GM12878 (cell line): ENCODE data around the gene VAV2. TPM values are rescaled to one million over a fixed set of nuclear protein-coding genes. Genes with fewer than 3 reads are reported as not detected.

Experiments used
- ATAC-seq: fragments of 200-7000 bp; cut with Tn5 transposase; 3 replicates; pipeline ENCODE4 v1.9.1; 2020; ENCODE audit warnings: mild to moderate bottlenecking, moderate library complexity
- BruUV-seq: library from RNA; stranded (reverse); fragments of 400-500 nt; replicated peaks from 2 replicates; lab custom pipeline; 2021; lab: Mats Ljungman, UMichigan
- CTCF ChIA-PET: fragments of 300-600 bp; sonication (Branson Sonifier 250); formaldehyde crosslinking; extraction: SDS; loops from one replicate; lab custom pipeline; 2021; ENCODE audit warnings: inconsistent platforms; lab: Yijun Ruan, JAX
- POLR2A ChIA-PET: fragments of 350-600 bp; formaldehyde crosslinking; extraction: SDS; loops from one replicate; lab custom pipeline; 2021; ENCODE audit warnings: inconsistent platforms; lab: Charles Lee
- RAD21 ChIA-PET: fragments of 300-600 bp; sonication (Branson Sonifier 250); formaldehyde crosslinking; loops from one replicate; lab custom pipeline; 2023; ENCODE audit warnings: antibody characterized with exemption; ENCODE audit not compliant: unreplicated experiment; lab: Charles Lee
- SMC1A ChIA-PET: fragments of 300-600 bp; sonication (Branson Sonifier 250); formaldehyde crosslinking; loops from one replicate; lab custom pipeline; 2023; ENCODE audit not compliant: unreplicated experiment, uncharacterized antibody; lab: Charles Lee
- DNase-seq: peaks from one replicate; pipeline ENCODE4 v3.0.0-alpha.2; 2011; ENCODE audit warnings: low read depth, low spot score
- FAIRE-seq: peaks from 3 replicates; lab custom pipeline; 2011; peaks lifted over from hg19 to GRCh38; lab: Jason Lieb, UNC
- H2AFZ ChIP-seq: 2 replicates; pipeline ENCODE4 v1.6.0; 2011; ENCODE audit warnings: low read depth, low read length, control low read depth; ENCODE audit not compliant: control insufficient read depth
- H3K27ac ChIP-seq: 2 replicates; pipeline ENCODE4 v1.5.1; 2011; ENCODE audit warnings: control low read depth; ENCODE audit not compliant: control insufficient read depth, insufficient read depth
- H3K27me3 ChIP-seq, 2 experiments: replicated peaks in 1 of 2; 2 replicates each; pipeline versions ENCODE4 v1.6.0 to v1.6.1; 2011; ENCODE audit warnings: low read length in 1 of 2; ENCODE audit not compliant: control insufficient read depth in 2 of 2, insufficient read depth in 2 of 2
- H3K36me3 ChIP-seq, 2 experiments: 2 replicates each; pipeline ENCODE4 v1.5.1; 2011; ENCODE audit warnings: low read length in 1 of 2; ENCODE audit not compliant: control insufficient read depth in 2 of 2, insufficient read depth in 2 of 2
- H3K4me1 ChIP-seq: 2 replicates; pipeline ENCODE4 v1.6.1; 2011; ENCODE audit warnings: mild to moderate bottlenecking, low read length, moderate library complexity, mixed read lengths; ENCODE audit not compliant: control insufficient read depth, insufficient read depth
- H3K4me2 ChIP-seq: 2 replicates; pipeline ENCODE4 v1.6.0; 2011; ENCODE audit warnings: control low read depth; ENCODE audit not compliant: control insufficient read depth, insufficient read depth
- H3K4me3 ChIP-seq: fragments of 200-600 bp; sonication (generic); 2 replicates; pipeline ENCODE4 v1.5.1; 2016
- H3K79me2 ChIP-seq: 2 replicates; pipeline ENCODE4 v1.6.0; 2011; ENCODE audit warnings: low read length; ENCODE audit not compliant: control insufficient read depth, insufficient read depth
- H3K9ac ChIP-seq: 2 replicates; pipeline ENCODE4 v1.8.0; 2011; ENCODE audit warnings: low read length, control low read depth, mixed read lengths; ENCODE audit not compliant: control insufficient read depth, insufficient read depth
- H3K9me3 ChIP-seq: replicated peaks from 3 replicates; pipeline ENCODE4 v1.5.1; 2011; ENCODE audit warnings: mild to moderate bottlenecking, low read length; ENCODE audit not compliant: control insufficient read depth, insufficient read depth
- H4K20me1 ChIP-seq: 2 replicates; pipeline ENCODE4 v1.6.0; 2011; ENCODE audit not compliant: control insufficient read depth, insufficient read depth
- MEF2B ChIP-seq: fragments of 450-650 bp; IDR thresholded peaks from 2 replicates; pipeline ENCODE4 v1.6.1; 2018; ENCODE audit warnings: mild to moderate bottlenecking, moderate library complexity; ENCODE audit not compliant: partially characterized antibody, poor library complexity, severe bottlenecking
- SUZ12 ChIP-seq: fragments of 200-600 bp; sonication (generic); IDR thresholded peaks from one replicate; pipeline ENCODE4 v1.6.1; 2018; ENCODE audit warnings: antibody characterized with exemption, mild to moderate bottlenecking; ENCODE audit not compliant: unreplicated experiment
- ZNF24 ChIP-seq: fragments of 450-650 bp; IDR thresholded peaks from 2 replicates; pipeline ENCODE4 v1.6.1; 2017; ENCODE audit warnings: antibody characterized with exemption, mild to moderate bottlenecking
- WGBS: methylation state at CpG from one replicate; pipeline ENCODE4 v1.1.6; 2016; ENCODE audit warnings: low lambda C conversion rate; ENCODE audit not compliant: insufficient replicate concordance, insufficient coverage; ENCODE audit errors: missing lambda C conversion rate; 5-methylcytosine and 5-hydroxymethylcytosine counted together
- in situ Hi-C: fragments of 300-500 bp; cut with MboI; formaldehyde crosslinking; loops from 9 replicates; pipeline ENCODE4 v1.14.3; 2018; ENCODE audit warnings: mixed read lengths
- intact Hi-C: fragments of 100-400 bp; cut with micrococcal nuclease; formaldehyde crosslinking; loops from one replicate; pipeline ENCODE4 v1.14.2; 2022; ENCODE audit not compliant: unreplicated experiment
- polyA plus RNA-seq, 11 experiments: library from polyadenylated mRNA; depleted of rRNA in 4 of 11; unstranded in 6 of 11; stranded (reverse) in 5 of 11; fragments of >200 nt; fragmentation: Nextera tagmentation in 4 of 11; fragmentation: Illumina TruSeq in 1 of 11; extraction: Ambion mirVana in 4 of 11; extraction: Trizol in 1 of 11; gene quantifications; 1 replicate in 1 of 11; 2 replicates in 10 of 11; pipeline versions ENCODE4 v1.2.1 to v1.2.3, GENCODE V29; 2011 to 2016; ENCODE audit warnings: inconsistent platforms in 2 of 11, missing spikeins in 2 of 11, low read depth in 1 of 11
- total RNA-seq, 4 experiments: library from RNA; depleted of rRNA in 3 of 4; stranded (reverse); fragments of >200 nt in 3 of 4; fragmentation: Illumina TruSeq in 1 of 4; extraction: Trizol in 1 of 4; gene quantifications; 2 replicates each; pipeline versions ENCODE4 v1.2.1 to v1.2.3, GENCODE V29; 2013 to 2021
- TF ChIP-seq, protein P1 (sequence below): fragments of 450-650 bp; formaldehyde crosslinking; IDR thresholded peaks from 2 replicates; pipeline ENCODE4 v1.4.0; 2020; ENCODE audit warnings: mild to moderate bottlenecking, moderate library complexity
- TF ChIP-seq, protein P2 (sequence below): IDR thresholded peaks from 2 replicates; pipeline ENCODE4 v1.6.1; 2011; ENCODE audit warnings: mild to moderate bottlenecking, low read depth, low read length, moderate library complexity; ENCODE audit not compliant: insufficient replicate concordance

VAV2 gene
- total and polyA plus RNA-seq, 10 of the 15 experiments (the other 5 are each of a cell fraction or from before 2014, with no cell fraction given) = 0.13 to 43.9 (median 16.9) TPM

DNA sequence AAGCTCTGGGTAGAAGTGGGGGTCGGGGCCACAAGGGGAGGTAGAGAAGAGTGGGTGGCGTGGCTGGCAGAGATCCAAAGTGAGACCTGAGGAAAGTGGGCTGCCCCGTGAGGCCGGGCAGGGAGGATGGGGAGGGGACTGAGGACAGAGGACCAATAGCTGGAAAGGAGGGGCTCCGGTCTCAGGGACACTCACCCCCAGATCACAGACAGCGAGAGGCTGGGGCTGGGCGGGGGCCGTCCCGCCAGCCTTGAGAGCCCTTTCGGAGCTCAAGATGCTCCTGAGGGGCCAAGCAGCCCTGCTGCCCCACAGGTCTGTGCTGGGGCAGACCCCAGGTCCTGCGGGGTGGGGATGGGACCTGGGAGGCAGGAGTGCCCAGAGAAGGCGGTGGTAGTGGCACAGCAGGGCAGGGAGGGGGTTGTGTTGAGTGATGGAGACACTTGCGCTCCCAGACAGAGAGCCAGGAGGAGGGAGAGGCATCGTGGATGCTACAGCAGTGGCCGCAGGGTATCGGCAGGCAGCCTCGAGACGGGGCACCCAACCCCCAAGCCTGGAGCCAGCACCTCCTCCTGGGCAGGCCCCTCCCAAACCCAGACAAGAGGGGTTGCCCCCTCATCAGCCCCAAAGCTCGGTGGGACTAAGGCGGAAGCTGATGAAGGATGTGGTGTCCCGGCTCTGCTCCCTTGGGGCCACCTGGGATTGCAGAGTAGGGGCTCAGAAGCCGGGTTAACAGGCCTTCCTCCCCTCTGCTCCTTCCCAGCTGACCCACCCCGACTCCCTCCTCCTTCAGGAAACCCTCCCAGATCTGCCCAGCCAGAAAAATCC lies 257.3 kb downstream of the VAV2 start:
- no peak overlapping the region for H3K9ac ChIP-seq
- H4K20me1 ChIP-seq = no peaks in the 10 kb centered on the region
- ChIA-PET RAD21 (interaction anchor here (0.8 to 2.0 kb wide), 3 partner anchors 53 to 259 kb away, joined by 3 to 10 read pairs (median 3); no protein-coding TSS in a partner anchor), POLR2A (no interaction called here), SMC1A (interaction anchor here (1.3 kb wide), 1 partner anchor 259 kb away, joined by 3 read pairs; no protein-coding TSS in a partner anchor), CTCF (interaction anchor here (0.8 to 2.0 kb wide), 7 partner anchors 8 to 259 kb away, joined by 3 to 6 read pairs (median 5); no protein-coding TSS in a partner anchor)
- no peaks in the 10 kb centered on the region for H3K4me1 ChIP-seq
- H3K79me2 ChIP-seq = no peaks in the 10 kb centered on the region
- H2AFZ ChIP-seq = no peak overlapping the region
- no peaks in the 10 kb centered on the region; a peak in 1 of 4 replicates for H3K36me3 ChIP-seq
- DNase-seq = no peak
- 31% methylated on average over 22 of the region's 23 CpGs for WGBS
- no peaks in the 10 kb centered on the region for H3K9me3 ChIP-seq
- peak; percentile 23 for ATAC-seq
- no TSS peak for BruUV-seq
- no peaks in the 10 kb centered on the region; a peak in 1 of 4 replicates for H3K27me3 ChIP-seq
- no peak overlapping the region for H3K4me2 ChIP-seq
- no peak for TF ChIP-seq SUZ12
- TF ChIP-seq MEF2B = peak; percentile 75
- TF ChIP-seq, all 136 proteins: peak for 1
- FAIRE-seq = no peak
- no peak overlapping the region for H3K4me3 ChIP-seq
- intact Hi-C loops (no loop called here), in situ Hi-C loops (no loop called here)
- H3K27ac ChIP-seq = no peak overlapping the region

DNA sequence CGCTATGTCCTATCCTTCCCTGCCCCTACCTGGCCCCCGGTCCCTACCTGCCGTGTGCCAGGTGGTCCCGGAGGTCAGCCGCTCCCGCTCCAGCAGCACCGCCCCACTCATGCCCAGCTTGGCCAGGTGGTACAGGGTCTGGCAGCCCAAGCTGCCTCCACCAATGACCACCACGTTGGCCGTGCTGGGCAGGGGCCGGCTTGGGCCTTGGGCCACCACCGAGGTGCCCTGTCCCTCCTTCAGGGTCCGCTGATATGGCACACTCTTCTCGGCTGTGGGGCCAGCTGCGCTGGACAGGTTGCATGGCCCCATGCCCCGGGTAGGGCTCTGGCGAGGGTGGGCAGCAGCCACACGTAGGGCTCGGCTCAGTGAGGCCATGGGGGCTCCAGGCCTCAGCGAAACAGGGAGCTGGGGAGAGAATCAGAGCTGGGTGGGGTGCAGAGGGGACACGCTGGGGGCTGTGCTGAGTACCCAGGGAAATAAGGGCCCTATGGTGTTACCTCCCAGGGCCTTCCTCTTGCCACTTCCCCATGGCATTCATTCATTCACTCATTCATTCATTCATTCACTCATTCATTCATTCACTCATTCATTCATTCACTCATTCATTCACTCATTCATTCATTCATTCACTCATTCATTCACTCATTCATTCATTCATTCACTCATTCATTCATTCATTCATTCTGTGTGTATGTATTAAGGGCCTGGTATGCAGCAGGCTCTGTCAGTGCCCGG lies 258.2 kb downstream of the VAV2 start:
- no peak overlapping the region for H3K27ac ChIP-seq
- in situ Hi-C loops = no loop called here
- CTCF ChIA-PET = interaction anchor here (0.7 to 1.1 kb wide), 2 partner anchors 9 kb away, joined by 3 to 5 read pairs; no protein-coding TSS in a partner anchor
- H3K9me3 ChIP-seq = no peaks in the 10 kb centered on the region
- FAIRE-seq = no peak
- H3K79me2 ChIP-seq = no peaks in the 10 kb centered on the region
- WGBS = 73% methylated on average over 21 of the region's 21 CpGs
- H3K36me3 ChIP-seq = no peaks in the 10 kb centered on the region; a peak in 1 of 4 replicates
- H3K4me1 ChIP-seq = no peaks in the 10 kb centered on the region
- POLR2A ChIA-PET = no interaction called here
- SMC1A ChIA-PET = no interaction called here
- H4K20me1 ChIP-seq = no peaks in the 10 kb centered on the region
- no peak overlapping the region for H3K4me2 ChIP-seq
- no peaks in the 10 kb centered on the region; a peak in 1 of 4 replicates for H3K27me3 ChIP-seq
- no peak for DNase-seq
- RAD21 ChIA-PET = no interaction called here
- ATAC-seq = no peak
- H3K9ac ChIP-seq = no peak overlapping the region
- no peak overlapping the region for H2AFZ ChIP-seq
- intact Hi-C loops = no loop called here
- no TSS peak for BruUV-seq
- H3K4me3 ChIP-seq = no peak overlapping the region
- TF ChIP-seq, protein P1, sequence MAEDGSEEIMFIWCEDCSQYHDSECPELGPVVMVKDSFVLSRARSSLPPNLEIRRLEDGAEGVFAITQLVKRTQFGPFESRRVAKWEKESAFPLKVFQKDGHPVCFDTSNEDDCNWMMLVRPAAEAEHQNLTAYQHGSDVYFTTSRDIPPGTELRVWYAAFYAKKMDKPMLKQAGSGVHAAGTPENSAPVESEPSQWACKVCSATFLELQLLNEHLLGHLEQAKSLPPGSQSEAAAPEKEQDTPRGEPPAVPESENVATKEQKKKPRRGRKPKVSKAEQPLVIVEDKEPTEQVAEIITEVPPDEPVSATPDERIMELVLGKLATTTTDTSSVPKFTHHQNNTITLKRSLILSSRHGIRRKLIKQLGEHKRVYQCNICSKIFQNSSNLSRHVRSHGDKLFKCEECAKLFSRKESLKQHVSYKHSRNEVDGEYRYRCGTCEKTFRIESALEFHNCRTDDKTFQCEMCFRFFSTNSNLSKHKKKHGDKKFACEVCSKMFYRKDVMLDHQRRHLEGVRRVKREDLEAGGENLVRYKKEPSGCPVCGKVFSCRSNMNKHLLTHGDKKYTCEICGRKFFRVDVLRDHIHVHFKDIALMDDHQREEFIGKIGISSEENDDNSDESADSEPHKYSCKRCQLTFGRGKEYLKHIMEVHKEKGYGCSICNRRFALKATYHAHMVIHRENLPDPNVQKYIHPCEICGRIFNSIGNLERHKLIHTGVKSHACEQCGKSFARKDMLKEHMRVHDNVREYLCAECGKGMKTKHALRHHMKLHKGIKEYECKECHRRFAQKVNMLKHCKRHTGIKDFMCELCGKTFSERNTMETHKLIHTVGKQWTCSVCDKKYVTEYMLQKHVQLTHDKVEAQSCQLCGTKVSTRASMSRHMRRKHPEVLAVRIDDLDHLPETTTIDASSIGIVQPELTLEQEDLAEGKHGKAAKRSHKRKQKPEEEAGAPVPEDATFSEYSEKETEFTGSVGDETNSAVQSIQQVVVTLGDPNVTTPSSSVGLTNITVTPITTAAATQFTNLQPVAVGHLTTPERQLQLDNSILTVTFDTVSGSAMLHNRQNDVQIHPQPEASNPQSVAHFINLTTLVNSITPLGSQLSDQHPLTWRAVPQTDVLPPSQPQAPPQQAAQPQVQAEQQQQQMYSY (CRISPR knock-in tag) = no peak
- TF ChIP-seq, protein P2, sequence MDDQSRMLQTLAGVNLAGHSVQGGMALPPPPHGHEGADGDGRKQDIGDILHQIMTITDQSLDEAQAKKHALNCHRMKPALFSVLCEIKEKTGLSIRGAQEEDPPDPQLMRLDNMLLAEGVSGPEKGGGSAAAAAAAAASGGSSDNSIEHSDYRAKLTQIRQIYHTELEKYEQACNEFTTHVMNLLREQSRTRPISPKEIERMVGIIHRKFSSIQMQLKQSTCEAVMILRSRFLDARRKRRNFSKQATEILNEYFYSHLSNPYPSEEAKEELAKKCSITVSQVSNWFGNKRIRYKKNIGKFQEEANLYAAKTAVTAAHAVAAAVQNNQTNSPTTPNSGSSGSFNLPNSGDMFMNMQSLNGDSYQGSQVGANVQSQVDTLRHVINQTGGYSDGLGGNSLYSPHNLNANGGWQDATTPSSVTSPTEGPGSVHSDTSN = no peak
- TF ChIP-seq ZNF24 = peak; percentile 98
